Progenitor cell of endocrine pancreas (in vitro differentiated cells): ENCODE results near the gene ALOX5. TPM values are rescaled to one million over a fixed set of nuclear protein-coding genes. Genes with fewer than 3 reads are reported as not detected.

Experiments used
- DNase-seq: peaks from one replicate; pipeline ENCODE4 v3.0.0; 2021; ENCODE audit warnings: low spot score; ENCODE audit not compliant: unreplicated experiment
- H3K27ac Mint-ChIP-seq: 2 replicates; pipeline ENCODE4 v1.8.0; 2021; ENCODE audit warnings: mild to moderate bottlenecking, moderate library complexity, mixed read lengths
- H3K27me3 Mint-ChIP-seq: 2 replicates; pipeline ENCODE4 v1.8.0; 2021; ENCODE audit warnings: mixed read lengths
- H3K36me3 Mint-ChIP-seq: 2 replicates; pipeline ENCODE4 v1.8.0; 2022; ENCODE audit warnings: mixed read lengths; ENCODE audit not compliant: insufficient read depth
- H3K4me1 Mint-ChIP-seq: 2 replicates; pipeline ENCODE4 v1.8.0; 2021; ENCODE audit warnings: low read depth, mixed read lengths
- H3K4me3 Mint-ChIP-seq: 2 replicates; pipeline ENCODE4 v1.8.0; 2021; ENCODE audit warnings: low read depth, mild to moderate bottlenecking, moderate library complexity, mixed read lengths
- H3K9me3 Mint-ChIP-seq: 2 replicates; pipeline ENCODE4 v1.8.0; 2021; ENCODE audit warnings: low read depth, mixed read lengths
- total RNA-seq: library from RNA; stranded (reverse); gene quantifications from 2 replicates; pipeline ENCODE4 v1.2.1, GENCODE V29; 2021
- TF ChIP-seq, protein P1 (sequence below): fragments of 200-600 bp; sonication (generic); IDR thresholded peaks from one replicate; pipeline ENCODE4 v1.5.0; 2021; ENCODE audit warnings: antibody characterized with exemption, mild to moderate bottlenecking; ENCODE audit not compliant: unreplicated experiment

The ALOX5 gene
- total RNA-seq, 1 donor from 2014 or later, result 1.9 TPM

- no peak overlapping the region for H3K27ac Mint-ChIP-seq
- TF ChIP-seq, protein P1, sequence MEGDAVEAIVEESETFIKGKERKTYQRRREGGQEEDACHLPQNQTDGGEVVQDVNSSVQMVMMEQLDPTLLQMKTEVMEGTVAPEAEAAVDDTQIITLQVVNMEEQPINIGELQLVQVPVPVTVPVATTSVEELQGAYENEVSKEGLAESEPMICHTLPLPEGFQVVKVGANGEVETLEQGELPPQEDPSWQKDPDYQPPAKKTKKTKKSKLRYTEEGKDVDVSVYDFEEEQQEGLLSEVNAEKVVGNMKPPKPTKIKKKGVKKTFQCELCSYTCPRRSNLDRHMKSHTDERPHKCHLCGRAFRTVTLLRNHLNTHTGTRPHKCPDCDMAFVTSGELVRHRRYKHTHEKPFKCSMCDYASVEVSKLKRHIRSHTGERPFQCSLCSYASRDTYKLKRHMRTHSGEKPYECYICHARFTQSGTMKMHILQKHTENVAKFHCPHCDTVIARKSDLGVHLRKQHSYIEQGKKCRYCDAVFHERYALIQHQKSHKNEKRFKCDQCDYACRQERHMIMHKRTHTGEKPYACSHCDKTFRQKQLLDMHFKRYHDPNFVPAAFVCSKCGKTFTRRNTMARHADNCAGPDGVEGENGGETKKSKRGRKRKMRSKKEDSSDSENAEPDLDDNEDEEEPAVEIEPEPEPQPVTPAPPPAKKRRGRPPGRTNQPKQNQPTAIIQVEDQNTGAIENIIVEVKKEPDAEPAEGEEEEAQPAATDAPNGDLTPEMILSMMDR, result no peak
- no peaks in the 10 kb centered on the region for H3K36me3 Mint-ChIP-seq
- no peak for DNase-seq
- H3K4me1 Mint-ChIP-seq, result peaks cover 5% of the 10 kb centered on the region
- no peak overlapping the region for H3K4me3 Mint-ChIP-seq
- no peaks in the 10 kb centered on the region for H3K9me3 Mint-ChIP-seq
- peaks cover 68% of the 10 kb centered on the region for H3K27me3 Mint-ChIP-seq
These were observed 1.1 kb downstream of the ALOX5 start for GRCh38 chr10:45375101-45375500.

GRCh38 chr10:45375716-45376231 lies 1.8 kb downstream of the ALOX5 start:
- DNase-seq, result no peak
- no peaks in the 10 kb centered on the region for H3K36me3 Mint-ChIP-seq
- TF ChIP-seq, protein P1, result no peak
- H3K27me3 Mint-ChIP-seq, result peaks cover 61% of the 10 kb centered on the region
- H3K9me3 Mint-ChIP-seq, result no peaks in the 10 kb centered on the region
- peaks cover 5% of the 10 kb centered on the region for H3K4me1 Mint-ChIP-seq
- H3K4me3 Mint-ChIP-seq, result peak overlapping the region; percentile 26
- no peak overlapping the region for H3K27ac Mint-ChIP-seq

GRCh38 chr10:45376371-45376801 lies 2.4 kb downstream of the ALOX5 start:
- peaks cover 5% of the 10 kb centered on the region for H3K4me1 Mint-ChIP-seq
- no peak for DNase-seq

DNA sequence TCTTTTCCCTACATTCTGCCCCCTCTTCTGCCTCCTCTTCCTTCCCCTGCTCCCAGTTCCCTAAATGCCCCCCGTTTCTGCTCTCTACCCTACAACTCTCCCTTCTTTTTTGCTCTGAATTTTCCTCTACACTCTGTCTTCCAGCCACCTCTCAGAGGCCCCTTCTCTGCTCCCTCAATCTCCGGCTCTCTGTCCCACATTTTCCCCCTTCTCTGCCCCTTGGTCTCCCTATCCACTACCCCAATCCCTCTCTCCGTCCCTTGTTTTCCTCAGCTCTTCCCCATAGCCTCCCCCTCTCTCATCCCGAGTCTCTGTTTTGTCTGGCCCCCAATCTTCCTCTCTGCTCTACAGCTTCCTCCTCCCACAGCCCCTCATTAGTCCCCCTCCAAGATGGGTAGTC lies 3.3 kb downstream of the ALOX5 start:
- H3K9me3 Mint-ChIP-seq, result no peaks in the 10 kb centered on the region
- no peak overlapping the region for H3K27ac Mint-ChIP-seq
- no peaks in the 10 kb centered on the region for H3K36me3 Mint-ChIP-seq
- H3K4me1 Mint-ChIP-seq, result peaks cover 5% of the 10 kb centered on the region
- H3K4me3 Mint-ChIP-seq, result no peak overlapping the region
- TF ChIP-seq, protein P1, result no peak
- no peak for DNase-seq
- peaks cover 56% of the 10 kb centered on the region for H3K27me3 Mint-ChIP-seq

More at GRCh38 chr10:45376371-45376801, 2.4 kb downstream of the ALOX5 start:
- TF ChIP-seq, protein P1, result no peak
- H3K27ac Mint-ChIP-seq, result no peak overlapping the region
- H3K4me3 Mint-ChIP-seq, result no peak overlapping the region
- H3K36me3 Mint-ChIP-seq, result no peaks in the 10 kb centered on the region
- H3K9me3 Mint-ChIP-seq, result no peaks in the 10 kb centered on the region
- peaks cover 58% of the 10 kb centered on the region for H3K27me3 Mint-ChIP-seq

DNA sequence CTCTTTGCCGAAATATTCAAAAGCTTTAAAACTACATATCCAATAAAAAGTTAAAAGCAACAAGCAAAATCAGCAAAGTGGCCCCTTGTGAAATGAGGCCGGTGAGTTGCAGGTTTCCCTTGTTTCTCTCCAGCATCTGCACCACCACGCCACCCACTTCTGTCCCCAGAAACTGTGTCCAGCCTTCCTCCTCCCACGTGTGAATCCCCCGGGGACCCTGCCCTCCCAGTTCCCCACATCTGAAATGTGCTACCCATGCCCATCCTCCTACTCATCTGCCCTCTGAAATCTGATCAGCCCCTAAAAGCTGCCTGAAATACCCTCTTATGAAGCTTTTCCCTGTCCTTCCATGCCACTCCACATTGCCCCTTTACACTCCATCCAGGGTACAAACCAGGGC lies 3.8 kb downstream of the ALOX5 start:
- DNase-seq, result no peak
- peaks cover 52% of the 10 kb centered on the region for H3K27me3 Mint-ChIP-seq
- no peaks in the 10 kb centered on the region for H3K9me3 Mint-ChIP-seq

More for the DNA sequence above, 3.8 kb downstream of the ALOX5 start:
- TF ChIP-seq, protein P1, result no peak
- H3K36me3 Mint-ChIP-seq, result no peaks in the 10 kb centered on the region
- no peak overlapping the region for H3K4me3 Mint-ChIP-seq
- peaks cover 5% of the 10 kb centered on the region for H3K4me1 Mint-ChIP-seq
- H3K27ac Mint-ChIP-seq, result no peak overlapping the region
